SU-DHL-6 (cell line): ENCODE measurements around the gene HSH2D.

Experiments
- H2AFZ ChIP-seq: fragments of 200-600 bp; sonication (generic); 2 replicates; pipeline ENCODE4 v1.6.1; 2014; ENCODE audit warnings: low read depth, mild to moderate bottlenecking, moderate library complexity, mixed read lengths, antibody characterized with exemption, low read length; ENCODE audit not compliant: severe bottlenecking
- H3F3A ChIP-seq: fragments of 200-600 bp; shearing (Covaris generic); 2 replicates; pipeline ENCODE4 v1.6.0; 2016; ENCODE audit warnings: antibody characterized with exemption, mild to moderate bottlenecking; ENCODE audit not compliant: insufficient read depth
- H3K27ac ChIP-seq: fragments of 200-600 bp; sonication (generic); 2 replicates; pipeline ENCODE4 v1.5.1; 2016; ENCODE audit warnings: low read depth, mild to moderate bottlenecking, low read length, moderate library complexity, mixed read lengths
- H3K27me3 ChIP-seq: fragments of 200-600 bp; sonication (generic), shearing (Covaris generic); 2 replicates; pipeline ENCODE4 v1.6.0; 2014; ENCODE audit warnings: mild to moderate bottlenecking, low read length
- H3K36me3 ChIP-seq: fragments of 200-600 bp; sonication (generic); 2 replicates; pipeline ENCODE4 v1.6.1; 2014; ENCODE audit warnings: mild to moderate bottlenecking, low read length, mixed read lengths
- H3K4me2 ChIP-seq: fragments of 300-600, 200-600 bp; shearing (Covaris generic), sonication (generic); 2 replicates; pipeline ENCODE4 v1.6.0; 2014; ENCODE audit warnings: low read length, low read depth, mild to moderate bottlenecking; ENCODE audit not compliant: poor library complexity, severe bottlenecking
- H3K4me3 ChIP-seq: fragments of 200-600 bp; sonication (generic); 2 replicates; pipeline ENCODE4 v1.5.1; 2014; ENCODE audit warnings: antibody characterized with exemption, low read length, mild to moderate bottlenecking, mixed read lengths; ENCODE audit not compliant: insufficient read depth, poor library complexity, severe bottlenecking
- H3K79me2 ChIP-seq: fragments of 200-600 bp; sonication (generic); 2 replicates; pipeline ENCODE4 v1.6.1; 2014; ENCODE audit warnings: mild to moderate bottlenecking, low read length, moderate library complexity; ENCODE audit not compliant: insufficient read depth
- H3K9ac ChIP-seq: fragments of 200-600 bp; sonication (generic); 2 replicates; pipeline ENCODE4 v1.7.0; 2014; ENCODE audit warnings: mild to moderate bottlenecking, low read length
- H3K9me2 ChIP-seq: fragments of 200-600 bp; sonication (generic); replicated peaks from 2 replicates; pipeline ENCODE4 v1.6.1; 2014; ENCODE audit warnings: low read length; ENCODE audit not compliant: insufficient read depth
- H3K9me3 ChIP-seq: fragments of 200-600 bp; sonication (generic); 2 replicates; pipeline ENCODE4 v1.6.1; 2014; ENCODE audit warnings: low read length, mixed read lengths; ENCODE audit not compliant: insufficient read depth
- H4K20me1 ChIP-seq: fragments of 200-600 bp; sonication (generic); 2 replicates; pipeline ENCODE4 v1.6.1; 2014; ENCODE audit warnings: low read depth, mild to moderate bottlenecking, antibody characterized with exemption, low read length, moderate library complexity, mixed read lengths
- CTCF ChIP-seq: fragments of 200-600 bp; sonication (generic); IDR thresholded peaks from one replicate; pipeline ENCODE4 v1.5.1; 2017; ENCODE audit warnings: antibody characterized with exemption, mild to moderate bottlenecking, low read length, moderate library complexity; ENCODE audit not compliant: insufficient read depth, poor library complexity, severe bottlenecking
- EZH2phosphoT487 ChIP-seq: fragments of 200-600 bp; sonication (generic), shearing (Covaris generic); conservative IDR thresholded peaks from 2 replicates; pipeline ENCODE4 v1.6.1; 2018; ENCODE audit warnings: mild to moderate bottlenecking, antibody characterized with exemption, low read length, moderate library complexity, mixed read lengths

The HSH2D gene

GRCh38 chr19:16185768-16186123 lies 42.3 kb downstream of the HSH2D start:
- no peaks in the 10 kb centered on the region for H3K9me3 ChIP-seq
- H3K27ac ChIP-seq: peak overlapping the region; percentile 43; the same call in 1 of the 2 replicates
- no peak for TF ChIP-seq EZH2phosphoT487
- peak; percentile 39 for TF ChIP-seq CTCF
- H3K4me2 ChIP-seq: peak overlapping the region; percentile 72
- peak overlapping the region; percentile 83 for H3K9ac ChIP-seq
- H3K79me2 ChIP-seq: peaks cover 23% of the 10 kb centered on the region
- H3F3A ChIP-seq: peaks cover 13% of the 10 kb centered on the region; the same call in 1 of the 2 replicates
- no peaks in the 10 kb centered on the region for H3K27me3 ChIP-seq
- peak overlapping the region; percentile 49 for H2AFZ ChIP-seq
- no peaks in the 10 kb centered on the region for H3K9me2 ChIP-seq
- H3K36me3 ChIP-seq: no peaks in the 10 kb centered on the region
- H4K20me1 ChIP-seq: no peaks in the 10 kb centered on the region
- H3K4me3 ChIP-seq: peak overlapping the region; percentile 97

GRCh38 chr19:16188521-16188920 lies 45.0 kb downstream of the HSH2D start:
- H3K27ac ChIP-seq: no peak overlapping the region
- TF ChIP-seq EZH2phosphoT487 (no peak), CTCF (no peak)
- no peaks in the 10 kb centered on the region for H4K20me1 ChIP-seq
- H3K27me3 ChIP-seq: no peaks in the 10 kb centered on the region
- no peaks in the 10 kb centered on the region for H3K36me3 ChIP-seq
- H3K9me3 ChIP-seq: no peaks in the 10 kb centered on the region
- H3K4me2 ChIP-seq: no peak overlapping the region
- H3K9ac ChIP-seq: no peak overlapping the region
- no peak overlapping the region for H2AFZ ChIP-seq
- H3K4me3 ChIP-seq: no peak overlapping the region
- H3K9me2 ChIP-seq: no peaks in the 10 kb centered on the region
- peaks cover 23% of the 10 kb centered on the region for H3K79me2 ChIP-seq
- H3F3A ChIP-seq: 0 out of 2 replicates have a peak, but pooled peaks cover 3% of the 10 kb centered on the region

- TF ChIP-seq CTCF (no peak), EZH2phosphoT487 (no peak)
- H3K4me3 ChIP-seq: no peak overlapping the region
- H3F3A ChIP-seq: no peaks in the 10 kb centered on the region
- H3K27me3 ChIP-seq: no peaks in the 10 kb centered on the region
- H3K4me2 ChIP-seq: no peak overlapping the region
- H3K36me3 ChIP-seq: no peaks in the 10 kb centered on the region
- H4K20me1 ChIP-seq: no peaks in the 10 kb centered on the region
- H3K79me2 ChIP-seq: peaks cover 23% of the 10 kb centered on the region
- no peaks in the 10 kb centered on the region for H3K9me3 ChIP-seq
- H3K9ac ChIP-seq: no peak overlapping the region
- no peaks in the 10 kb centered on the region for H3K9me2 ChIP-seq
- no peak overlapping the region for H2AFZ ChIP-seq
- no peak overlapping the region for H3K27ac ChIP-seq
Observed at GRCh38 chr19:16190198-16190597, 46.7 kb downstream of the HSH2D start.

- H2AFZ ChIP-seq: no peak overlapping the region
- TF ChIP-seq EZH2phosphoT487 (no peak), CTCF (no peak)
- no peak overlapping the region for H3K9ac ChIP-seq
- no peak overlapping the region for H3K4me2 ChIP-seq
- H3K9me2 ChIP-seq: no peaks in the 10 kb centered on the region
- H3K9me3 ChIP-seq: no peaks in the 10 kb centered on the region
- H3K27ac ChIP-seq: no peak overlapping the region
- no peaks in the 10 kb centered on the region for H3K36me3 ChIP-seq
- H4K20me1 ChIP-seq: no peaks in the 10 kb centered on the region
- no peak overlapping the region for H3K4me3 ChIP-seq
- no peaks in the 10 kb centered on the region for H3F3A ChIP-seq
- peaks cover 18% of the 10 kb centered on the region for H3K79me2 ChIP-seq
- no peaks in the 10 kb centered on the region for H3K27me3 ChIP-seq
Observed at GRCh38 chr19:16190736-16191135, 47.3 kb downstream of the HSH2D start.
